ENCODE data around the gene PARVA. TPM values are rescaled to one million over a fixed set of nuclear protein-coding genes. Genes with fewer than 3 reads are reported as not detected.

The PARVA gene
- total and polyA plus RNA-seq, 9 of the 15 experiments (the other 6 are each of a cell fraction or from before 2014, with no cell fraction given): 0.11 TPM; not detected in 8

- TF ChIP-seq, protein P1, sequence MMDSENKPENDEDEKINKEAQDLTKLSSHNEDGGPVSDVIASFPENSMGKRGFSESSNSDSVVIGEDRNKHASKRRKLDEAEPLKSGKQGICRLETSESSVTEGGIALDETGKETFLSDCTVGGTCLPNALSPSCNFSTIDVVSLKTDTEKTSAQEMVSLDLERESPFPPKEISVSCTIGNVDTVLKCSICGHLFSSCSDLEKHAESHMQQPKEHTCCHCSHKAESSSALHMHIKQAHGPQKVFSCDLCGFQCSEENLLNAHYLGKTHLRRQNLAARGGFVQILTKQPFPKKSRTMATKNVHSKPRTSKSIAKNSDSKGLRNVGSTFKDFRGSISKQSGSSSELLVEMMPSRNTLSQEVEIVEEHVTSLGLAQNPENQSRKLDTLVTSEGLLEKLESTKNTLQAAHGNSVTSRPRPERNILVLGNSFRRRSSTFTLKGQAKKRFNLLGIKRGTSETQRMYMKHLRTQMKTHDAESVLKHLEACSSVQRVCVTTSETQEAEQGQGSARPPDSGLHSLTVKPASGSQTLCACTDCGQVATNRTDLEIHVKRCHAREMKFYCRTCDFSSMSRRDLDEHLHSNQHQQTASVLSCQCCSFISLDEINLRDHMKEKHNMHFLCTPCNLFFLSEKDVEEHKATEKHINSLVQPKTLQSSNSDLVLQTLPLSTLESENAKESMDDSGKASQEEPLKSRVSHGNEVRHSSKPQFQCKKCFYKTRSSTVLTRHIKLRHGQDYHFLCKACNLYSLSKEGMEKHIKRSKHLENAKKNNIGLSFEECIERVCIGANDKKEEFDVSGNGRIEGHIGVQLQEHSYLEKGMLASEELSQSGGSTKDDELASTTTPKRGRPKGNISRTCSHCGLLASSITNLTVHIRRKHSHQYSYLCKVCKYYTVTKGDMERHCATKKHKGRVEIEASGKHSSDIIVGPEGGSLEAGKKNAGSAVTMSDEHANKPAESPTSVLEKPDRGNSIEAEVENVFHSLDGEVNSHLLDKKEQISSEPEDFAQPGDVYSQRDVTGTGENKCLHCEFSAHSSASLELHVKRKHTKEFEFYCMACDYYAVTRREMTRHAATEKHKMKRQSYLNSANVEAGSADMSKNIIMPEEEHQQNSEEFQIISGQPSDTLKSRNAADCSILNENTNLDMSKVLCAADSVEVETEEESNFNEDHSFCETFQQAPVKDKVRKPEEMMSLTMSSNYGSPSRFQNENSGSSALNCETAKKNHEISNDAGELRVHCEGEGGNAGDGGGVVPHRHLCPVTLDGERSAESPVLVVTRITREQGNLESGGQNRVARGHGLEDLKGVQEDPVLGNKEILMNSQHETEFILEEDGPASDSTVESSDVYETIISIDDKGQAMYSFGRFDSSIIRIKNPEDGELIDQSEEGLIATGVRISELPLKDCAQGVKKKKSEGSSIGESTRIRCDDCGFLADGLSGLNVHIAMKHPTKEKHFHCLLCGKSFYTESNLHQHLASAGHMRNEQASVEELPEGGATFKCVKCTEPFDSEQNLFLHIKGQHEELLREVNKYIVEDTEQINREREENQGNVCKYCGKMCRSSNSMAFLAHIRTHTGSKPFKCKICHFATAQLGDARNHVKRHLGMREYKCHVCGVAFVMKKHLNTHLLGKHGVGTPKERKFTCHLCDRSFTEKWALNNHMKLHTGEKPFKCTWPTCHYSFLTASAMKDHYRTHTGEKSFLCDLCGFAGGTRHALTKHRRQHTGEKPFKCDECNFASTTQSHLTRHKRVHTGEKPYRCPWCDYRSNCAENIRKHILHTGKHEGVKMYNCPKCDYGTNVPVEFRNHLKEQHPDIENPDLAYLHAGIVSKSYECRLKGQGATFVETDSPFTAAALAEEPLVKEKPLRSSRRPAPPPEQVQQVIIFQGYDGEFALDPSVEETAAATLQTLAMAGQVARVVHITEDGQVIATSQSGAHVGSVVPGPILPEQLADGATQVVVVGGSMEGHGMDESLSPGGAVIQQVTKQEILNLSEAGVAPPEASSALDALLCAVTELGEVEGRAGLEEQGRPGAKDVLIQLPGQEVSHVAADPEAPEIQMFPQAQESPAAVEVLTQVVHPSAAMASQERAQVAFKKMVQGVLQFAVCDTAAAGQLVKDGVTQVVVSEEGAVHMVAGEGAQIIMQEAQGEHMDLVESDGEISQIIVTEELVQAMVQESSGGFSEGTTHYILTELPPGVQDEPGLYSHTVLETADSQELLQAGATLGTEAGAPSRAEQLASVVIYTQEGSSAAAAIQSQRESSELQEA (IDR thresholded peaks at IDR 0.05; ENCODE audit: low read depth): no peak
- TF ChIP-seq FIP1L1 (IDR thresholded peaks at IDR 0.05; ENCODE audit: low read depth, low read length, poor library complexity, severe bottlenecking): no peak
- TF ChIP-seq NCOA1 (IDR thresholded peaks at IDR 0.05; ENCODE audit: low read depth): no peak
- no peak for TF ChIP-seq ZNF449 (CRISPR knock-in tag; IDR thresholded peaks at IDR 0.05)
- no peak for TF ChIP-seq SLC30A9 (CRISPR knock-in tag; IDR thresholded peaks at IDR 0.05)
- TF ChIP-seq, protein P2, sequence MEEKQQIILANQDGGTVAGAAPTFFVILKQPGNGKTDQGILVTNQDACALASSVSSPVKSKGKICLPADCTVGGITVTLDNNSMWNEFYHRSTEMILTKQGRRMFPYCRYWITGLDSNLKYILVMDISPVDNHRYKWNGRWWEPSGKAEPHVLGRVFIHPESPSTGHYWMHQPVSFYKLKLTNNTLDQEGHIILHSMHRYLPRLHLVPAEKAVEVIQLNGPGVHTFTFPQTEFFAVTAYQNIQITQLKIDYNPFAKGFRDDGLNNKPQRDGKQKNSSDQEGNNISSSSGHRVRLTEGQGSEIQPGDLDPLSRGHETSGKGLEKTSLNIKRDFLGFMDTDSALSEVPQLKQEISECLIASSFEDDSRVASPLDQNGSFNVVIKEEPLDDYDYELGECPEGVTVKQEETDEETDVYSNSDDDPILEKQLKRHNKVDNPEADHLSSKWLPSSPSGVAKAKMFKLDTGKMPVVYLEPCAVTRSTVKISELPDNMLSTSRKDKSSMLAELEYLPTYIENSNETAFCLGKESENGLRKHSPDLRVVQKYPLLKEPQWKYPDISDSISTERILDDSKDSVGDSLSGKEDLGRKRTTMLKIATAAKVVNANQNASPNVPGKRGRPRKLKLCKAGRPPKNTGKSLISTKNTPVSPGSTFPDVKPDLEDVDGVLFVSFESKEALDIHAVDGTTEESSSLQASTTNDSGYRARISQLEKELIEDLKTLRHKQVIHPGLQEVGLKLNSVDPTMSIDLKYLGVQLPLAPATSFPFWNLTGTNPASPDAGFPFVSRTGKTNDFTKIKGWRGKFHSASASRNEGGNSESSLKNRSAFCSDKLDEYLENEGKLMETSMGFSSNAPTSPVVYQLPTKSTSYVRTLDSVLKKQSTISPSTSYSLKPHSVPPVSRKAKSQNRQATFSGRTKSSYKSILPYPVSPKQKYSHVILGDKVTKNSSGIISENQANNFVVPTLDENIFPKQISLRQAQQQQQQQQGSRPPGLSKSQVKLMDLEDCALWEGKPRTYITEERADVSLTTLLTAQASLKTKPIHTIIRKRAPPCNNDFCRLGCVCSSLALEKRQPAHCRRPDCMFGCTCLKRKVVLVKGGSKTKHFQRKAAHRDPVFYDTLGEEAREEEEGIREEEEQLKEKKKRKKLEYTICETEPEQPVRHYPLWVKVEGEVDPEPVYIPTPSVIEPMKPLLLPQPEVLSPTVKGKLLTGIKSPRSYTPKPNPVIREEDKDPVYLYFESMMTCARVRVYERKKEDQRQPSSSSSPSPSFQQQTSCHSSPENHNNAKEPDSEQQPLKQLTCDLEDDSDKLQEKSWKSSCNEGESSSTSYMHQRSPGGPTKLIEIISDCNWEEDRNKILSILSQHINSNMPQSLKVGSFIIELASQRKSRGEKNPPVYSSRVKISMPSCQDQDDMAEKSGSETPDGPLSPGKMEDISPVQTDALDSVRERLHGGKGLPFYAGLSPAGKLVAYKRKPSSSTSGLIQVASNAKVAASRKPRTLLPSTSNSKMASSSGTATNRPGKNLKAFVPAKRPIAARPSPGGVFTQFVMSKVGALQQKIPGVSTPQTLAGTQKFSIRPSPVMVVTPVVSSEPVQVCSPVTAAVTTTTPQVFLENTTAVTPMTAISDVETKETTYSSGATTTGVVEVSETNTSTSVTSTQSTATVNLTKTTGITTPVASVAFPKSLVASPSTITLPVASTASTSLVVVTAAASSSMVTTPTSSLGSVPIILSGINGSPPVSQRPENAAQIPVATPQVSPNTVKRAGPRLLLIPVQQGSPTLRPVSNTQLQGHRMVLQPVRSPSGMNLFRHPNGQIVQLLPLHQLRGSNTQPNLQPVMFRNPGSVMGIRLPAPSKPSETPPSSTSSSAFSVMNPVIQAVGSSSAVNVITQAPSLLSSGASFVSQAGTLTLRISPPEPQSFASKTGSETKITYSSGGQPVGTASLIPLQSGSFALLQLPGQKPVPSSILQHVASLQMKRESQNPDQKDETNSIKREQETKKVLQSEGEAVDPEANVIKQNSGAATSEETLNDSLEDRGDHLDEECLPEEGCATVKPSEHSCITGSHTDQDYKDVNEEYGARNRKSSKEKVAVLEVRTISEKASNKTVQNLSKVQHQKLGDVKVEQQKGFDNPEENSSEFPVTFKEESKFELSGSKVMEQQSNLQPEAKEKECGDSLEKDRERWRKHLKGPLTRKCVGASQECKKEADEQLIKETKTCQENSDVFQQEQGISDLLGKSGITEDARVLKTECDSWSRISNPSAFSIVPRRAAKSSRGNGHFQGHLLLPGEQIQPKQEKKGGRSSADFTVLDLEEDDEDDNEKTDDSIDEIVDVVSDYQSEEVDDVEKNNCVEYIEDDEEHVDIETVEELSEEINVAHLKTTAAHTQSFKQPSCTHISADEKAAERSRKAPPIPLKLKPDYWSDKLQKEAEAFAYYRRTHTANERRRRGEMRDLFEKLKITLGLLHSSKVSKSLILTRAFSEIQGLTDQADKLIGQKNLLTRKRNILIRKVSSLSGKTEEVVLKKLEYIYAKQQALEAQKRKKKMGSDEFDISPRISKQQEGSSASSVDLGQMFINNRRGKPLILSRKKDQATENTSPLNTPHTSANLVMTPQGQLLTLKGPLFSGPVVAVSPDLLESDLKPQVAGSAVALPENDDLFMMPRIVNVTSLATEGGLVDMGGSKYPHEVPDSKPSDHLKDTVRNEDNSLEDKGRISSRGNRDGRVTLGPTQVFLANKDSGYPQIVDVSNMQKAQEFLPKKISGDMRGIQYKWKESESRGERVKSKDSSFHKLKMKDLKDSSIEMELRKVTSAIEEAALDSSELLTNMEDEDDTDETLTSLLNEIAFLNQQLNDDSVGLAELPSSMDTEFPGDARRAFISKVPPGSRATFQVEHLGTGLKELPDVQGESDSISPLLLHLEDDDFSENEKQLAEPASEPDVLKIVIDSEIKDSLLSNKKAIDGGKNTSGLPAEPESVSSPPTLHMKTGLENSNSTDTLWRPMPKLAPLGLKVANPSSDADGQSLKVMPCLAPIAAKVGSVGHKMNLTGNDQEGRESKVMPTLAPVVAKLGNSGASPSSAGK (IDR thresholded peaks at IDR 0.05): no peak
- no peak for TF ChIP-seq ZNF121 (CRISPR knock-in tag; conservative IDR thresholded peaks at IDR 0.05)
These were observed 204.6 kb downstream of the PARVA start (continued) for GRCh38 chr11:12581923-12582322.

All from K562 (cell line).